HG03571 (cell line): ENCODE measurements around the gene KRTAP9-9.
"Not testable (repeated sequence)": the region's sequence is repeated elsewhere in the genome, so short reads cannot be mapped to it uniquely, and the experiment has no call there.

Source experiments
- ATAC-seq: cut with Tn5 transposase; IDR thresholded peaks from one replicate; pipeline ENCODE4 v1.9.1; 2021; ENCODE audit not compliant: unreplicated experiment

KRTAP9-9 gene

DNA sequence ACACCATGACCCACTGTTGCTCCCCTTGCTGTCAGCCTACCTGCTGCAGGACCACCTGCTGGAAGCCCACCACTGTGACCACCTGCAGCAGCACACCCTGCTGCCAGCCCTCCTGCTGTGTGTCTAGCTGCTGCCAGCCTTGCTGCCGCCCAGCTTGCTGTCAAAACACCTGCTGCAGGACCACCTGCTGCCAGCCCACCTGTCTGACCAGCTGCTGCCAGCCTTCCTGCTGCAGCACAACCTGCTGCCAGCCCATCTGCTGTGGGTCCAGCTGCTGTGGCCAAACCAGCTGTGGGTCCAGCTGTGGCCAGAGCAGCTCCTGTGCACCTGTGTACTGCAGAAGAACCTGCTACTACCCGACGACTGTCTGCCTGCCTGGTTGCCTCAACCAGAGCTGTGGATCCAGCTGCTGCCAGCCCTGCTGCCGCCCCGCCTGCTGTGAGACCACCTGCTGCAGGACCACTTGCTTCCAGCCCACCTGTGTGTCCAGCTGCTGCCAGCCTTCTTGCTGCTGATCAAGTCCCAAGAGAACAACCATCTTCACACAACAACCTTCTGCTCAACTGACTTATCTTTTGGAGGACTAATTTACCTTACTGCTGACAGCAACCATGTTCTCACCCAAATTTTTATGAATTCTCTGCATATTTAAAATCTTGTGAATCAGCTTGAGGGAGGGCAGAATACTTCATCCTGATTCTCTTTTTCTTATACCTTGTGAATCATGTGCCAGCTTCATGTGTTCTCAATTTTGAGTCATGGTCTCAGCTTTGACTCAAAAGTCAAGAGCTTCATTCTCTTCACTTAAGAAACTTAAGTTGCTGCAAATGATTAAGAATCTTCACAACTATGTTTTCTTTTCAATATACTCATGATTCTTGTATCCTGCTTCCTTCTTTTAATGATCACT is at the start of gene KRTAP9-9:
Gene KRTAP9-9, plus strand, starts transcription at position 4 of the 910 bp plus-strand sequence.
- not testable (repeated sequence) for ATAC-seq

DNA sequence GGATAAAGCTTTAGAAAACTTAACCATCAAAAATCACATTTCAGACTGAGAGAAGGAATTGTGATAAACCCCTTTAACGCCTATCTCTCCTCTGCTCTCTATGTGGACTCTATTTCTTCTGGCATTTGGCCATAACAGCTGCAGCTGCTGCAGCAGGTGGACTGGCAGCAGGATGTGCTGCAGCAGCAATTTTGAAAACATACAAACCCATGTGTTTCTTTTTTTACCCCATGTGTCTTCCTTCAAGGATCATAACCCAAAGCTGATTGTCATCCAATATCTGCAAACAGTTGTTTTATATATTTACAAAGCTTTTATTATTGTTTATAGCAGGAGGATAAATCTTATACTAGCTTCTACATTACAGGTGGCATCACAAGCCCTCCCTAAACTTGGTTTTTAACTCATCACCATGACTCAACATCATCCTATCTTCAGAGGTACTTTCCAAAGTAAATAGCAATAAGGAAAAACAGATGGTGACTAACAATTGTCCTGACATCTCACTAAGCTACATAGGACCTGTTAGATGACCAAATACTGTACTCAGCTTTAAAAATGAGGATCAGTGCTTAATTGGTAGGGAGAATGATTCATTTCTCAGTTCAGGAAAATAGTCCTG is 43.2 kb upstream of the KRTAP9-9 start:
- ATAC-seq = no peak

DNA sequence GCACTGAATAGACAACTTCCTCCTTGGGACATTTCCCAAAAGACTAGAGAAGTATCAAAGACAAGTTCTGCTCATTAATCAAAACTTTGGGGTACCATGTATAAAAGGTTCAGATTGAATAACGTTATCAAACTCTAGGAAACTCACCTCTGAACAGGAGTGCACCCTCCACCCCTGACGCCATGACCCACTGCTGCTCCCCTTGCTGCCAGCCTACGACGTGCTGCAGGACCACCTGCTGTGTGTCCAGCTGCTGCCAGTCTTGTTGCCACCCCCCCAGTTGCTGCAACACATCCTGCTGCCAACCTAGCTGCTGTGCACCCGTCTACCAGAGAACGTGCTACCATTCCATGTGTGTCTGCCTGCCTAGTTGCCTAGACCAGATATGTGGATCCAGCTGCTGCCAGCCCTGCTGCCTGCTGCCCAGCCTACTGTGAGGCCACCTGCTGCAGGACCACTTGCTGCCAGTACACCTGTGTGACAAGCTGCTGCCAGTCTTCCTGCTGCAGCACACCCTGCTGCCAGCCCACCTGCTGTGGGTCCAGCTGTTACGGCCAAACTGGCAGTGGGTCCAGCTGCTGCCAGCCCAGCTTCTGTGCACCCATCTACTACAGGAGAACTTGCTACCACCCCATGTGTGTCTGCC is 42.5 kb upstream of the KRTAP9-9 start:
- ATAC-seq = no peak

DNA sequence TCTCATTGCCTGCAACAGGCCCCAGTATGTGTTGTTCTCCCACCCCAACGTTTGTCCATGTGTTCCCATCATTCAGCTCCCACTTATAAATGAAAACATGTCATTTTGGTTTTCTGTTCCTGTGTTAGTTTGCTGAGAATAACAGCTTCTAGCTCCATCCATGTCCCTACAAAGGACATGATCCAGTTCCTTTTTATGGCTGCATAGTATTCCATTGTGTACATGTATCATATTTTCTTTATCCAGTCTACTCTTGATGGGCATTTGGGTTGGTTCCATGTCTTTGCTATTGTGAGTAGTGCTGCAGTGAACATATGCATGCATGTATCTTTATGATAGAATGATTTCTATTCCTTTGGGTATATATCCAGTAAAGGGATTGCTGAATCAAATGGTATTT is 39.5 kb upstream of the KRTAP9-9 start:
- no peak for ATAC-seq

DNA sequence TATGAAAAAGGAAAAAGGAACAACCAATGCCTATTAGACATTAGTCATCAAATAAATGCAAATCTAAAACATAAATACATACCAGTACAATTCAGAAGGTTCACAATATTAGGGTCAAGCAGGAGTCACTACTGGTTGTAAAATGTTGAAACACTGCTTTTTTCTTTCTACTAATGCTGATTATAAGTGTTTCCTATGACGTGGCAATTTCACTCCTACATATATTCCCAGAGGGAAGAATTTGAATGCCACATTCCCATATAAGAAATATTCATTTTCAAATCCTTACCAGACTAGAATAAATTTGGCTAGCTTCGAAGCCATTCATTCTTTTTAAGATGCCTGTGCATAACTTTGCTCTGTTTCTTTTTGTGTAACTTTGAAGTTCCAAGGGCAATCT is 31.4 kb upstream of the KRTAP9-9 start:
- no peak for ATAC-seq

DNA sequence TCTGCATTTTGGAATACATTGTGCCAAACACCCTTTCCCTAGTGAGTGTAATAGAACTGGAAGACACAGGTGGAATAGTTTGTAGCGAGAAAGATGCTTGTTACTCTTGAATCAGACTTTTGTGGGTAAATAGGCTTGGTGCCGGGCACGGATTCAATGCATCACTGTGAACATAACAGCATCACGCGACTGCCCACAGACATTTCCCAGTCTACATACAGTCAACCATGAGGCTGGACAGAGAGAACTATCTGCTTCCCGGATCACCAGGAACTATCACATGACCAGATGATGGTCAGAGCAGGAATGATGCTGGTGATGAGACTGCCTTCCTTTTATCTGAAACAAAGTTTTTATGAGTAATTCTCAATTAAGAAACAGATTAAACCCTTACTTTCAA is 29.1 kb upstream of the KRTAP9-9 start:
- ATAC-seq = no peak

DNA sequence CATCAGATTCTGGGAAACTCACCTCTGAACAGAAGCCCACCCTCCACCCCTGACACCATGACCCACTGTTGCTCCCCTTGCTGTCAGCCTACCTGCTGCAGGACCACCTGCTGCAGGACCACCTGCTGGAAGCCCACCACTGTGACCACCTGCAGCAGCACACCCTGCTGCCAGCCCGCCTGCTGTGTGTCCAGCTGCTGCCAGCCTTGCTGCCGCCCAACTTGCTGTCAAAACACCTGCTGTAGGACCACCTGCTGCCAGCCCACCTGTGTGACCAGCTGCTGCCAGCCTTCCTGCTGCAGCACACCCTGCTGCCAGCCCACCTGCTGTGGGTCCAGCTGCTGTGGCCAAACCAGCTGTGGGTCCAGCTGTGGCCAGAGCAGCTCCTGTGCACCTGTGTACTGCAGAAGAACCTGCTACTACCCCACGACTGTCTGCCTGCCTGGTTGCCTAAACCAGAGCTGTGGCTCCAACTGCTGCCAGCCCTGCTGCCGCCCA is 28.5 kb upstream of the KRTAP9-9 start, which contains the start of gene KRTAP9-2:
Gene KRTAP9-2, plus strand, starts transcription at position 51 of the 498 bp plus-strand sequence. Its CDS starts 7 bp downstream, at position 58.
- ATAC-seq = not testable (repeated sequence)

DNA sequence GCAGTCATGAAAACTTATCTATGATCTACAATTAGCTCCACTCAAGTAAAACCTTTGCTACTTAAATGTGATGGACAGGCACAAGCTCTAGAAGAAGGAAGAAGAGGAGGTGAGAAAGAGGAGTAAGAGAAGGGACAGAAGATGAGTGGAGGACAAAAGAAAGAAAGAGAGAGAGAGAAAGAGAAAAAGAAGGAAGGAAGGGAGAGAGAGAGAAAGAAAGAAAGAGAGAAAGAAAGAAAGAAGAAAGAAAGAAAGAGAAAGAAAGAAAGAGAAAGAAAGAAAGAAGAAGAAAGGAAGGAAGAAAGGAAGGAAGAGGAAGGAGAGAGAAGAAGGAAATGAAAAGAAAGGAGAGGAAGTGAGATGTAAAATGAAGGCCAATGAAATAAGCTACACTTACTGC is 25.1 kb upstream of the KRTAP9-9 start:
- no peak for ATAC-seq

DNA sequence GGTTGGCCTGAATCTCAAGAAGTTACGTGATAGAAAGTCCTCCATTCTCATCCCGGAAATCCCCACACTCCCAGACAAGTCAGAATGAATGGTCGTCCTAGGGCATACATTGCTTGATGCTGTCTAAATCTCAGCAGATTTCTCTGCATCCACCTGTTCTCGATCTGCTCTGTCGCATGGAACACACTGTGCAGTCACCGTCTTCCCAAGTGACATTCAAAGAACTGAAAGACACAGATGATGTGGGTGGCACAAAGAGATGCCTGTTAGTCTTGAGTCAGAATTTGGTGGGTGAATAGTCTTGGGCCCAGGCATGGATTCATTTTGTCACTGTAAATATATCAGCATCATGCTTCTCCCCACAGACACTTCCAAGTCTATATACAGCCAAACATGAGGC is 23.5 kb upstream of the KRTAP9-9 start:
- ATAC-seq = no peak

DNA sequence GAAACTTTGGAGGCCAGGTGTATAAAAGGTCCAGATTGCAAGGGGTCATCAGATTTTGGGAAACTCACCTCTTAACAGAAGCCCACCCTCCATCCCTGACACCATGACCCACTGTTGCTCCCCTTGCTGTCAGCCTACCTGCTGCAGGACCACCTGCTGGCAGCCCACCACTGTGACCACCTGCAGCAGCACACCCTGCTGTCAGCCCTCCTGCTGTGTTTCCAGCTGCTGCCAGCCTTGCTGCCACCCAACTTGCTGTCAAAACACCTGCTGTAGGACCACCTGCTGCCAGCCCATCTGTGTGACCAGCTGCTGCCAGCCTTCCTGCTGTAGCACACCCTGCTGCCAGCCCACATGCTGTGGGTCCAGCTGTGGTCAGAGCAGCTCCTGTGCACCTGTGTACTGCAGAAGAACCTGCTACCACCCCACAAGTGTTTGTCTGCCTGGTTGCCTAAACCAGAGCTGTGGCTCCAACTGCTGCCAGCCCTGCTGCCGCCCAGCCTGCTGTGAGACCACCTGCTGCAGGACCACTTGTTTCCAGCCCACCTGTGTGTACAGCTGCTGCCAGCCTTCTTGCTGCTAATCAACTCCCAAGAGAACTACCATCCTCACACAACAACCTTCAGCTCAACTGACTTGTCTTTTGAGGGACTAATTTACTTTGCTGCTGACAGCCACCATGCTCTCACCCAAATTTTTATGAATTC is 22.6 kb upstream of the KRTAP9-9 start, which contains the start of gene KRTAP9-3:
Gene KRTAP9-3, plus strand, starts transcription at position 51 of the 707 bp plus-strand sequence. Its CDS starts 53 bp downstream, at position 104.
- ATAC-seq = not testable (repeated sequence)

DNA sequence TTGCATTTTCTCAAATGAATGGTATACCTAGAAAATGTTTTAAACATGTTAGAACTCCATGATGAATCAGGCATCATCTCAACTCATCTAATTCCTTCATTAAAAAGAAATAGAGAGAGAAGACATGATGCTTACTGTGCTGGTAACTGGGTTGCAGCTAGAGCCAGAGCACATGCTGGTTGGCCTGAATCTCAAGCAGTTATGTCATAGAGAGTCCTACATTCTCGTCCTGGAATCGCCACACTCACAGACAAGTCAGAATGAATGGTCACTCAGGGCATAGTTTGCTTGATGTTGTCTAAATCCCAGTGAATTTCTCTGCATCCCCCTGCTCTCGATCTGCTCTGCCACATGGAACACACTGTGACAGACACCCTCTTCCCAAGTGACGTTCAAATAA is 18.1 kb upstream of the KRTAP9-9 start:
- ATAC-seq = not testable (repeated sequence)

DNA sequence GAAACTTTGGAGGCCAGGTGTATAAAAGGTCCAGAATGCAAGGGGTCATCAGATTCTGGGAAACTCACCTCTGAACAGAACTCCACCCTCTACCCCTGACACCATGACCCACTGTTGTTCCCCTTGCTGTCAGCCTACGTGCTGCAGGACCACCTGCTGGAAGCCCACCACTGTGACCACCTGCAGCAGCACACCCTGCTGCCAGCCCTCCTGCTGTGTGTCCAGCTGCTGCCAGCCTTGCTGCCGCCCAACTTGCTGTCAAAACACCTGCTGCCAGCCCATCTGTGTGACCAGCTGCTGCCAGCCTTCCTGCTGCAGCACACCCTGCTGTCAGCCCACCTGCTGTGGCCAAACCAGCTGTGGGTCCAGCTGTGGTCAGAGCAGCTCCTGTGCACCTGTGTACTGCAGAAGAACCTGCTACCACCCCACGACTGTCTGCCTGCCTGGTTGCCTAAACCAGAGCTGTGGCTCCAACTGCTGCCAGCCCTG is 17.2 kb upstream of the KRTAP9-9 start, which contains the start of gene KRTAP9-8:
Gene KRTAP9-8, plus strand, starts transcription at position 51 of the 489 bp plus-strand sequence. Its CDS starts 53 bp downstream, at position 104.
- ATAC-seq = not testable (repeated sequence)

DNA sequence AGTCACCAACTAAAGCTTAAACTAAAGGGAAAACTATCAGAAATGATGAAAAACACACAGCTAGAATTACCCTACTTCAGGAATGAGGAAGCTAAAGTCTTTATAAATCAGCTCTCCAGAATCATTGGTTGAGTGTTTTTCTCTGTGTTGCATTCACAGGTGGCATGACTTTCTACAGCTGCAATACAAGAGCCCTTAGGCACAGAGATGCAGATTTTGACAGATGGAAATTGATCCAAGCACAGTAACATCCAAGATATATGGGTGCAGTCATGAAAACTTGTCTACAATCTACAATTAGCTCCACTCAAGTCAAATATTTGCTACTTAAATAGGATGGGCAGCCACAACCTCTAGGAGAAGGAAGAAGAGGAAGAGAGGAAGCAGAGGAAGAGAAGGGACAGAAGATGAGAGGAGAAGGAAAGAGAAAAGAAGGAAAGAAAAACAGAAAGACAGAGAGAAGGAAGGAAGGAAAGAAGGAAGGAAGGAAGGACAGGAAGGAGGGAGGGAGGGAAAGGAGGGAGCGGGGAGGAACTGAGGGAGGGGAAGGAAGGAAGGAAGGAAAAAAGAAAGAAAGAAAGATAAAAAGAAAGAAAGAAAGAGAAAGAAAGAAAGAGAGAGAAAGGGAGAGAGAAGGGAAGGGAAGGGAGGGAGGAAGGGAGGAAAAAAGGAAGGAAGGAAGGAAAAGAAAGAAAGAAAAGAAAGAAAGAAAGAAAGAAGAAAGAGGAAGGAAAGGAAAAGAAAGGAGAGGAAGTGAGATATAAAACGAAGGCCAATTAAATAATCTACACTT is 8.0 kb upstream of the KRTAP9-9 start:
- not testable (repeated sequence) for ATAC-seq

DNA sequence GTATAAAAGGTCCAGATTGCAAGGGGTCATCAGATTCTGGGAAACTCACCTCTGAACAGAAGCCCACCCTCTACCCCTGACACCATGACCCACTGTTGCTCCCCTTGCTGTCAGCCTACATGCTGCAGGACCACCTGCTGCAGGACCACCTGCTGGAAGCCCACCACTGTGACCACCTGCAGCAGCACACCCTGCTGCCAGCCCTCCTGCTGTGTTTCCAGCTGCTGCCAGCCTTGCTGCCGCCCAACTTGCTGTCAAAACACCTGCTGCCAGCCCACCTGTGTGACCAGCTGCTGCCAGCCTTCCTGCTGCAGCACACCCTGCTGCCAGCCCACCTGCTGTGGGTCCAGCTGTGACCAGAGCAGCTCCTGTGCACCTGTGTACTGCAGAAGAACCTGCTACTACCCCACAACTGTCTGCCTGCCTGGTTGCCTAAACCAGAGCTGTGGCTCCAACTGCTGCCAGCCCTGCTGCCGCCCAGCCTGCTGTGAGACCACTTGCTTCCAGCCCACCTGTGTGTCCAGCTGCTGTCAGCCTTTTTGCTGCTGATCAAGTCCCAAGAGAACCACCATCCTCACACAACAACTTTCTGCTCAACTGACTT is 5.4 kb upstream of the KRTAP9-9 start, which contains the start of gene KRTAP9-4:
Gene KRTAP9-4, plus strand, starts transcription at position 51 of the 604 bp plus-strand sequence. Its CDS starts 34 bp downstream, at position 85.
- not testable (repeated sequence) for ATAC-seq

DNA sequence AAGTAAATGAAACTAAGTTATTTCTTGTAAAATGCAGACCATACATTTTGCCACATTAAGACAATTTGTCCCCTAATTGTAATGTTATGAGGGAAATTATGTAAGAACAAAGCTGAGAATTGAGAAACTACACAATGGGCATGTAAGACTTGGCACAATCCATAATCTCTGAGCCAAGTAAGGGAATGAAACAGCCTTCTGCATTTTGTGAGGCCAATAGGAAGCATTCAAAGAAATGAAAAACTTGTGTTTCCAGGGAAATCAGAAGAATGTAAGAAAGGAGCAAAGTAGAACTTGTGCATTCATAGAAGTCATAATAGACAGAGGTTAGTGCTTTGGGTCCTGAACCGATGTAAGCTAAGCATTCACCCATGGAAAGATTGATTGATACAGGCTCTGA is 3.9 kb upstream of the KRTAP9-9 start:
- no peak for ATAC-seq

DNA sequence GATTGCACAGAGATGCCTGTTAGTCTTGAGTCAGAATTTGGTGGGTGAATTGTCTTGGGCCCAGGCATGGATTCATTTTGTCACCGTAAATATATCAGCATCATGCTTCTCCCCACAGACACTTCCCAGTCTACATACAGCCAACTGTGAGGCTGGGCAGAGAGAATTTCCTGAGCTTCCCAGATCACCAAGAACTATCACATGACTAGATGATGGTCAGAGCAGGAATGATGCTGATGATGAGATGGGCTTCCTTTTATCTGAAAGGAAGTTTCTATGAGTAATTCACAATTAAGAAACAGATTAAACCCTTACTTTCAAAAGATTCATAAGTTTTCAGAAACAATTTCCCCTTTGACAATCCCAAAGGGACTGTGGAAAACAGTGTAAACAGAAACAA is 323 bp upstream of the KRTAP9-9 start:
- no peak for ATAC-seq

DNA sequence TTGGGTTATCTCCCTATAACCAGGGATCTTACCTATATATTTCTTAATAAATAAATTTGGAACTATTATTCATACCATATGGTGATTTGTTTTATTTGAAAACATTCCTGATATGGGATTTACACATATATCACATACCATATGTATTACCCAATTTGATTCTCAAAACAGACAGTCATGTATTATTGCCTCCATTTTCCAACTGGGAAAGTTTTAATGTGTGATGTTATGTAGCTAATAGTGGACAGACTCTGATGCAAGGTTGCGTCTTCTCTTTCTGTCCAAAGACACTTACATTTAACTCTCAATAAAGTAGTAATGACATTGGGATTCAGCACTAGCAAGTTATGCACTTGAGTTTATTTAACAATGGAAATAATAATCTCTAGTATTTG is 1.1 kb downstream of the KRTAP9-9 start:
- ATAC-seq = no peak

DNA sequence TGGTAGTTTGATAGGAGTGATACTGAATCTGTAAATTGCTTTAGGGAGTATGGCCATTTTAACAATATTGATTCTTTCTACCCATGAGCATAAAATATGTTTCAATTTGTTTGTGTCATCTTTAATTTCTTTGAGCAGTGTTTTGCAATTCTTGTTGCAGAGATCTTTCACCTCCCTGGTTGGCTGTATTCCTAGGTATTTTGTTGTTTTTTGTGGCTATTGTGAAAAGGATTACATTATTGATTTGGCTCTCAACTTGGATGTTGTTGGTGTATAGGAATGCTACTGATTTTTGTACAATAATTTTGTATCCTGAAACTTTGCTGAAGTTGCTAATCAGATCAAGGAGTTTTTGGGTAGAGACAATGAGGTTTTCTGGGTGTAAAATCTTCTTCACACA is 3.2 kb downstream of the KRTAP9-9 start:
- no peak for ATAC-seq

DNA sequence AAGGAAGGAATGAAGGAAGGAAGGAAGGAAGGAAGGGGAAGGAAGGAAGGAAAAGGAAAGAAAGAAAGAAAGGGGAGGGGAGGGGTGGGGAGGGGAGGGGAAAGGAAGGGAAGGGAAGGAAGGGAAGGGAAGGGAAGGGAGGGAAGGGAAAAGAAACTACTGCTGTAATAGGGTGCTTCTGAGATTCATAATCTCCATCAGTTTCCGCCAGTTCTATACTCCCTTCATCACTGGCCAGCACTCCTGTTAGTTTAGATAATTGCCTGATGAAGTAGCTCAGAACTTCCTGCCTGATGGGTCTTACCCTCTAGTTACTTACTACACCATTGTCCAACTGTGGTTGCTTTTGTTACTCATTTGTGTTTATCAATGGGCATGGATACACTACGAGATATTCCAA is 8.0 kb downstream of the KRTAP9-9 start:
- ATAC-seq = no peak
